HEK293 (cell line): ENCODE data around the gene GGA3.

Source experiments
- GLIS2 ChIP-seq: fragments of 450-650 bp; formaldehyde crosslinking; IDR thresholded peaks from 2 replicates; pipeline ENCODE4 v1.5.1; 2016; ENCODE audit warnings: missing biosample characterization, missing genetic modification characterization
- KLF10 ChIP-seq: fragments of 450-650 bp; IDR thresholded peaks from 2 replicates; pipeline ENCODE4 v1.5.1; 2018; ENCODE audit warnings: missing biosample characterization, mild to moderate bottlenecking, missing genetic modification characterization
- YY1 ChIP-seq: fragments of 450-650 bp; formaldehyde crosslinking; IDR thresholded peaks from 2 replicates; pipeline ENCODE4 v1.5.1; 2018; ENCODE audit warnings: missing biosample characterization, missing genetic modification characterization
- ZBTB8A ChIP-seq: fragments of 450-650 bp; formaldehyde crosslinking; IDR thresholded peaks from 2 replicates; pipeline ENCODE4 v1.5.1; 2016; ENCODE audit warnings: missing biosample characterization, missing genetic modification characterization
- ZFHX2 ChIP-seq: fragments of 450-650 bp; formaldehyde crosslinking; conservative IDR thresholded peaks from 2 replicates; pipeline ENCODE4 v1.5.1; 2016; ENCODE audit warnings: missing biosample characterization, missing genetic modification characterization
- ZNF274 ChIP-seq, 2 experiments: fragments of 200-500 bp in 1 of 2; fragments of 450-650 bp in 1 of 2; sonication (Bioruptor generic) in 1 of 2; formaldehyde crosslinking in 1 of 2; IDR thresholded peaks; 2 replicates each; pipeline versions ENCODE4 v1.5.1 to v1.6.1; 2014 to 2016; ENCODE audit warnings: borderline replicate concordance in 1 of 2, inconsistent platforms in 1 of 2, low read length in 1 of 2, missing biosample characterization in 1 of 2, missing genetic modification characterization in 1 of 2
- ZNF324 ChIP-seq: fragments of 450-650 bp; formaldehyde crosslinking; IDR thresholded peaks from 2 replicates; pipeline ENCODE4 v1.5.1; 2016; ENCODE audit warnings: missing biosample characterization, missing genetic modification characterization
- ZNF341 ChIP-seq: fragments of 450-650 bp; formaldehyde crosslinking; IDR thresholded peaks from 2 replicates; pipeline ENCODE4; 2016; ENCODE audit warnings: low read depth, missing biosample characterization, missing genetic modification characterization
- ZNF561 ChIP-seq: fragments of 450-650 bp; IDR thresholded peaks from 2 replicates; pipeline ENCODE4 v1.5.1; 2018; ENCODE audit warnings: missing biosample characterization, missing genetic modification characterization, borderline replicate concordance
- ZNF585B ChIP-seq: fragments of 450-650 bp; formaldehyde crosslinking; IDR thresholded peaks from 2 replicates; pipeline ENCODE4 v1.5.1; 2016; ENCODE audit warnings: missing biosample characterization, missing genetic modification characterization
- ZNF600 ChIP-seq: fragments of 450-650 bp; formaldehyde crosslinking; IDR thresholded peaks from 2 replicates; pipeline ENCODE4 v1.5.1; 2016; ENCODE audit warnings: missing biosample characterization, missing genetic modification characterization
- ZNF610 ChIP-seq: fragments of 450-650 bp; formaldehyde crosslinking; IDR thresholded peaks from 2 replicates; pipeline ENCODE4 v1.5.1; 2016; ENCODE audit warnings: missing biosample characterization, missing genetic modification characterization, borderline replicate concordance
- ZNF658 ChIP-seq: fragments of 450-650 bp; formaldehyde crosslinking; IDR thresholded peaks from 2 replicates; pipeline ENCODE4; 2016; ENCODE audit warnings: missing biosample characterization, missing genetic modification characterization
- ZNF660 ChIP-seq: fragments of 450-650 bp; IDR thresholded peaks from 2 replicates; pipeline ENCODE4 v1.5.1; 2018; ENCODE audit warnings: missing biosample characterization, mild to moderate bottlenecking, missing genetic modification characterization
- ZNF768 ChIP-seq: fragments of 450-650 bp; formaldehyde crosslinking; IDR thresholded peaks from 2 replicates; pipeline ENCODE4 v1.5.1; 2018; ENCODE audit warnings: missing biosample characterization, mild to moderate bottlenecking, missing genetic modification characterization
- ZNF777 ChIP-seq: fragments of 450-650 bp; formaldehyde crosslinking; IDR thresholded peaks from 2 replicates; pipeline ENCODE4 v1.5.1; 2017; ENCODE audit warnings: missing biosample characterization, missing genetic modification characterization, borderline replicate concordance
- ZNF792 ChIP-seq: fragments of 450-650 bp; formaldehyde crosslinking; IDR thresholded peaks from 2 replicates; pipeline ENCODE4 v1.5.1; 2016; ENCODE audit warnings: missing biosample characterization, missing genetic modification characterization
- ZNF837 ChIP-seq: fragments of 450-650 bp; formaldehyde crosslinking; IDR thresholded peaks from 2 replicates; pipeline ENCODE4 v1.5.1; 2016; ENCODE audit warnings: missing biosample characterization, missing genetic modification characterization
- TF ChIP-seq, protein P1 (sequence below): fragments of 450-650 bp; formaldehyde crosslinking; optimal IDR thresholded peaks from 2 replicates; pipeline ENCODE3; 2016; ENCODE audit warnings: missing biosample characterization, mild to moderate bottlenecking, missing genetic modification characterization
- TF ChIP-seq, protein P2 (sequence below): fragments of 450-650 bp; formaldehyde crosslinking; conservative IDR thresholded peaks from 2 replicates; pipeline ENCODE4 v1.5.1; 2016; ENCODE audit warnings: low read depth, missing biosample characterization, missing genetic modification characterization
- TF ChIP-seq, protein P3 (sequence below): fragments of 450-650 bp; formaldehyde crosslinking; IDR thresholded peaks from 2 replicates; pipeline ENCODE4 v1.5.1; 2016; ENCODE audit warnings: missing biosample characterization, missing genetic modification characterization
- TF ChIP-seq, protein P4 (sequence below): fragments of 450-650 bp; formaldehyde crosslinking; IDR thresholded peaks from 2 replicates; pipeline ENCODE4 v1.5.1; 2016; ENCODE audit warnings: missing biosample characterization, missing genetic modification characterization, borderline replicate concordance
- TF ChIP-seq, protein P5 (sequence below): sonication (generic); formaldehyde crosslinking; IDR thresholded peaks from 2 replicates; pipeline ENCODE4 v1.8.1; 2022; ENCODE audit warnings: mild to moderate bottlenecking, moderate library complexity, missing genetic modification reagents
- TF ChIP-seq, protein P6 (sequence below): fragments of 450-650 bp; formaldehyde crosslinking; IDR thresholded peaks from 2 replicates; pipeline ENCODE4 v1.5.1; 2016; ENCODE audit warnings: missing biosample characterization, missing genetic modification characterization

GGA3 gene

DNA sequence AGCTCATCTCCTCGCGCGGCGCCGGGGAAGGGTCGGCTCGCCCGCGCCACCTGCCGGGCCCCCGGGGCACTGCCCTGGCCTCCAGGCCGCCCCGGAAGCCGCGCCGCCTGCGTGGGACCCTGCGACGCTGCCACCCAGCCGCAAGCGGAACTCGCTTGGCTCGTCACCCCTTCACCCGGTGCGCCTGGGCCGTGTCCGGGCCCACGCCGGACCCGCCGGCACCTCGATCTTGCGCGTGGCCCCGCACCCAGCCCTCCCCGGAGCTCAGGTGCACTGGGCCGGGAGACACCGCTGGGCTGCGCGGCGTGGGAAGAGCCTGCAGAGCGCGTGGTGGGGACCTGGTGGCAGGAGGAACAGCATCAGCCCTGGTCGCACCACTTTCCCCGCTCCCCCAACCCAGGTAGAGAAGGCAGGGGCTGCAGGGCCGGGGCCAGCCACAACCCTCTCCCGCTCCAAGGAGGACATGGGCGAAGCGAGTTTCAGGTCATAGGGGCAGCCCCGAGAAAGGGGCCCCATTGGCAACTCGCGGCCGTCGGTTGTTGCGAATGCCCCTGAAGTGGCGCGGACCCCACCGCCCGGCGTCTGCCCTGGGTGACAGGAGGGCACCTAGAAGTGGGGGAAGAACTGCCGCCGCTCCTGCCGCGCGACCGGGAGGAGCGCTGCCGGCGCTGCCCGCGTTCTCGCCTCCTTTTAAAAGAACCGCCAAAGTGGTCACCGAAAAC lies 10.0 kb upstream of the GGA3 start (continued):
- TF ChIP-seq, protein P1, sequence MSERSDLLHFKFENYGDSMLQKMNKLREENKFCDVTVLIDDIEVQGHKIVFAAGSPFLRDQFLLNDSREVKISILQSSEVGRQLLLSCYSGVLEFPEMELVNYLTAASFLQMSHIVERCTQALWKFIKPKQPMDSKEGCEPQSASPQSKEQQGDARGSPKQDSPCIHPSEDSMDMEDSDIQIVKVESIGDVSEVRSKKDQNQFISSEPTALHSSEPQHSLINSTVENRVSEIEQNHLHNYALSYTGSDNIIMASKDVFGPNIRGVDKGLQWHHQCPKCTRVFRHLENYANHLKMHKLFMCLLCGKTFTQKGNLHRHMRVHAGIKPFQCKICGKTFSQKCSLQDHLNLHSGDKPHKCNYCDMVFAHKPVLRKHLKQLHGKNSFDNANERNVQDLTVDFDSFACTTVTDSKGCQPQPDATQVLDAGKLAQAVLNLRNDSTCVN (tag by site-specific recombination), result peak; percentile 85
- TF ChIP-seq KLF10 (tag by site-specific recombination) (peak; percentile 34; the same call in 1 of the 2 replicates), ZNF660 (tag by site-specific recombination) (peak; percentile 28; the same call in 1 of the 2 replicates), ZNF341 (tag by site-specific recombination) (peak; percentile 93), ZFHX2 (tag by site-specific recombination) (peak; percentile 45), ZBTB8A (tag by site-specific recombination) (no peak), ZNF768 (tag by site-specific recombination) (no peak), ZNF777 (0 out of 2 replicates have a peak, but pooled peaks have one; percentile 17), ZNF792 (tag by site-specific recombination) (no peak; the same call in 1 of the 2 replicates), ZNF600 (tag by site-specific recombination) (peak; percentile 40), ZNF324 (tag by site-specific recombination) (0 out of 2 replicates have a peak, but pooled peaks have one; percentile 31), ZNF658 (tag by site-specific recombination) (no peak), ZNF561 (tag by site-specific recombination) (peak; percentile 26; the same call in 1 of the 2 replicates), ZNF274 (IDR thresholded peaks at IDR 0.05; ENCODE audit: low read length) (no peak), ZNF274 (tag by site-specific recombination; IDR thresholded peaks at IDR 0.05; ENCODE audit: borderline replicate concordance) (no peak), ZNF837 (tag by site-specific recombination) (no peak), YY1 (tag by site-specific recombination) (no peak), GLIS2 (tag by site-specific recombination) (peak; percentile 40; the same call in 1 of the 2 replicates), ZNF585B (0 out of 2 replicates have a peak, but pooled peaks have one; percentile 4), ZNF610 (tag by site-specific recombination) (0 out of 2 replicates have a peak, but pooled peaks have one; percentile 50)
- TF ChIP-seq, protein P2, sequence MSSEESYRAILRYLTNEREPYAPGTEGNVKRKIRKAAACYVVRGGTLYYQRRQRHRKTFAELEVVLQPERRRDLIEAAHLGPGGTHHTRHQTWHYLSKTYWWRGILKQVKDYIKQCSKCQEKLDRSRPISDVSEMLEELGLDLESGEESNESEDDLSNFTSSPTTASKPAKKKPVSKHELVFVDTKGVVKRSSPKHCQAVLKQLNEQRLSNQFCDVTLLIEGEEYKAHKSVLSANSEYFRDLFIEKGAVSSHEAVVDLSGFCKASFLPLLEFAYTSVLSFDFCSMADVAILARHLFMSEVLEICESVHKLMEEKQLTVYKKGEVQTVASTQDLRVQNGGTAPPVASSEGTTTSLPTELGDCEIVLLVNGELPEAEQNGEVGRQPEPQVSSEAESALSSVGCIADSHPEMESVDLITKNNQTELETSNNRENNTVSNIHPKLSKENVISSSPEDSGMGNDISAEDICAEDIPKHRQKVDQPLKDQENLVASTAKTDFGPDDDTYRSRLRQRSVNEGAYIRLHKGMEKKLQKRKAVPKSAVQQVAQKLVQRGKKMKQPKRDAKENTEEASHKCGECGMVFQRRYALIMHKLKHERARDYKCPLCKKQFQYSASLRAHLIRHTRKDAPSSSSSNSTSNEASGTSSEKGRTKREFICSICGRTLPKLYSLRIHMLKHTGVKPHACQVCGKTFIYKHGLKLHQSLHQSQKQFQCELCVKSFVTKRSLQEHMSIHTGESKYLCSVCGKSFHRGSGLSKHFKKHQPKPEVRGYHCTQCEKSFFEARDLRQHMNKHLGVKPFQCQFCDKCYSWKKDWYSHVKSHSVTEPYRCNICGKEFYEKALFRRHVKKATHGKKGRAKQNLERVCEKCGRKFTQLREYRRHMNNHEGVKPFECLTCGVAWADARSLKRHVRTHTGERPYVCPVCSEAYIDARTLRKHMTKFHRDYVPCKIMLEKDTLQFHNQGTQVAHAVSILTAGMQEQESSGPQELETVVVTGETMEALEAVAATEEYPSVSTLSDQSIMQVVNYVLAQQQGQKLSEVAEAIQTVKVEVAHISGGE (tag by site-specific recombination), result peak; percentile 91
- TF ChIP-seq, protein P3, sequence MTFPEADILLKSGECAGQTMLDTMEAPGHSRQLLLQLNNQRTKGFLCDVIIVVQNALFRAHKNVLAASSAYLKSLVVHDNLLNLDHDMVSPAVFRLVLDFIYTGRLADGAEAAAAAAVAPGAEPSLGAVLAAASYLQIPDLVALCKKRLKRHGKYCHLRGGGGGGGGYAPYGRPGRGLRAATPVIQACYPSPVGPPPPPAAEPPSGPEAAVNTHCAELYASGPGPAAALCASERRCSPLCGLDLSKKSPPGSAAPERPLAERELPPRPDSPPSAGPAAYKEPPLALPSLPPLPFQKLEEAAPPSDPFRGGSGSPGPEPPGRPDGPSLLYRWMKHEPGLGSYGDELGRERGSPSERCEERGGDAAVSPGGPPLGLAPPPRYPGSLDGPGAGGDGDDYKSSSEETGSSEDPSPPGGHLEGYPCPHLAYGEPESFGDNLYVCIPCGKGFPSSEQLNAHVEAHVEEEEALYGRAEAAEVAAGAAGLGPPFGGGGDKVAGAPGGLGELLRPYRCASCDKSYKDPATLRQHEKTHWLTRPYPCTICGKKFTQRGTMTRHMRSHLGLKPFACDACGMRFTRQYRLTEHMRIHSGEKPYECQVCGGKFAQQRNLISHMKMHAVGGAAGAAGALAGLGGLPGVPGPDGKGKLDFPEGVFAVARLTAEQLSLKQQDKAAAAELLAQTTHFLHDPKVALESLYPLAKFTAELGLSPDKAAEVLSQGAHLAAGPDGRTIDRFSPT, result peak; percentile 70; the same call in 1 of the 2 replicates
- TF ChIP-seq, protein P4, sequence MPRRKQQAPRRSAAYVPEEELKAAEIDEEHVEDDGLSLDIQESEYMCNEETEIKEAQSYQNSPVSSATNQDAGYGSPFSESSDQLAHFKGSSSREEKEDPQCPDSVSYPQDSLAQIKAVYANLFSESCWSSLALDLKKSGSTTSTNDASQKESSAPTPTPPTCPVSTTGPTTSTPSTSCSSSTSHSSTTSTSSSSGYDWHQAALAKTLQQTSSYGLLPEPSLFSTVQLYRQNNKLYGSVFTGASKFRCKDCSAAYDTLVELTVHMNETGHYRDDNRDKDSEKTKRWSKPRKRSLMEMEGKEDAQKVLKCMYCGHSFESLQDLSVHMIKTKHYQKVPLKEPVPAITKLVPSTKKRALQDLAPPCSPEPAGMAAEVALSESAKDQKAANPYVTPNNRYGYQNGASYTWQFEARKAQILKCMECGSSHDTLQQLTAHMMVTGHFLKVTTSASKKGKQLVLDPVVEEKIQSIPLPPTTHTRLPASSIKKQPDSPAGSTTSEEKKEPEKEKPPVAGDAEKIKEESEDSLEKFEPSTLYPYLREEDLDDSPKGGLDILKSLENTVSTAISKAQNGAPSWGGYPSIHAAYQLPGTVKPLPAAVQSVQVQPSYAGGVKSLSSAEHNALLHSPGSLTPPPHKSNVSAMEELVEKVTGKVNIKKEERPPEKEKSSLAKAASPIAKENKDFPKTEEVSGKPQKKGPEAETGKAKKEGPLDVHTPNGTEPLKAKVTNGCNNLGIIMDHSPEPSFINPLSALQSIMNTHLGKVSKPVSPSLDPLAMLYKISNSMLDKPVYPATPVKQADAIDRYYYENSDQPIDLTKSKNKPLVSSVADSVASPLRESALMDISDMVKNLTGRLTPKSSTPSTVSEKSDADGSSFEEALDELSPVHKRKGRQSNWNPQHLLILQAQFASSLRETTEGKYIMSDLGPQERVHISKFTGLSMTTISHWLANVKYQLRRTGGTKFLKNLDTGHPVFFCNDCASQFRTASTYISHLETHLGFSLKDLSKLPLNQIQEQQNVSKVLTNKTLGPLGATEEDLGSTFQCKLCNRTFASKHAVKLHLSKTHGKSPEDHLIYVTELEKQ, result no peak
- TF ChIP-seq, protein P5, sequence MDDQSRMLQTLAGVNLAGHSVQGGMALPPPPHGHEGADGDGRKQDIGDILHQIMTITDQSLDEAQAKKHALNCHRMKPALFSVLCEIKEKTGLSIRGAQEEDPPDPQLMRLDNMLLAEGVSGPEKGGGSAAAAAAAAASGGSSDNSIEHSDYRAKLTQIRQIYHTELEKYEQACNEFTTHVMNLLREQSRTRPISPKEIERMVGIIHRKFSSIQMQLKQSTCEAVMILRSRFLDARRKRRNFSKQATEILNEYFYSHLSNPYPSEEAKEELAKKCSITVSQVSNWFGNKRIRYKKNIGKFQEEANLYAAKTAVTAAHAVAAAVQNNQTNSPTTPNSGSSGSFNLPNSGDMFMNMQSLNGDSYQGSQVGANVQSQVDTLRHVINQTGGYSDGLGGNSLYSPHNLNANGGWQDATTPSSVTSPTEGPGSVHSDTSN (CRISPR knock-in tag), result peak; percentile 88; the same call in 1 of the 2 replicates
- TF ChIP-seq, protein P6, sequence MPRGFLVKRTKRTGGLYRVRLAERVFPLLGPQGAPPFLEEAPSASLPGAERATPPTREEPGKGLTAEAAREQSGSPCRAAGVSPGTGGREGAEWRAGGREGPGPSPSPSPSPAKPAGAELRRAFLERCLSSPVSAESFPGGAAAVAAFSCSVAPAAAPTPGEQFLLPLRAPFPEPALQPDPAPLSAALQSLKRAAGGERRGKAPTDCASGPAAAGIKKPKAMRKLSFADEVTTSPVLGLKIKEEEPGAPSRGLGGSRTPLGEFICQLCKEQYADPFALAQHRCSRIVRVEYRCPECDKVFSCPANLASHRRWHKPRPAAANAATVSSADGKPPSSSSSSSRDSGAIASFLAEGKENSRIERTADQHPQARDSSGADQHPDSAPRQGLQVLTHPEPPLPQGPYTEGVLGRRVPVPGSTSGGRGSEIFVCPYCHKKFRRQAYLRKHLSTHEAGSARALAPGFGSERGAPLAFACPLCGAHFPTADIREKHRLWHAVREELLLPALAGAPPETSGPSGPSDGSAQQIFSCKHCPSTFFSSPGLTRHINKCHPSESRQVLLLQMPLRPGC, result peak; percentile 10; the same call in 1 of the 2 replicates
- TF ChIP-seq, all 188 proteins: peak for 36
